ENCODE data around the gene STXBP2.
A peak's percentile ranks its signal among the peaks of the same experiment; 100 is the strongest.

STXBP2 gene

GRCh38 chr19:7632340-7633203, 4.3 kb upstream of the STXBP2 start:
- H3K4me2 ChIP-seq: no peak overlapping the region
- no peaks in the 10 kb centered on the region for H3K9me3 ChIP-seq
- TF ChIP-seq Cebpa-rat (IDR thresholded peaks at IDR 0.05): no peak

GRCh38 chr19:7633698-7634097, 3.2 kb upstream of the STXBP2 start, which contains the start of gene PCP2:
Gene PCP2, minus strand, starts transcription at chr19:7633719. Its CDS starts 262 bp downstream, at chr19:7633457.
- H3K4me3 ChIP-seq: no peak within 1 kb of the TSS
- H3K27me3 ChIP-seq: no peaks in the 10 kb centered on the region
- peaks cover 17% of the 10 kb centered on the region for H3K36me3 ChIP-seq
- peaks cover 4% of the 10 kb centered on the region for H4K20me1 ChIP-seq
- no peak within 1 kb of the TSS for H3K9ac ChIP-seq
- H3K4me1 ChIP-seq: peaks cover 63% of the 10 kb centered on the region
- H3K9me3 ChIP-seq: no peaks in the 10 kb centered on the region
- H3K4me2 ChIP-seq: peak within 1 kb of the TSS; percentile 97
- H3K27ac ChIP-seq: no peak within 1 kb of the TSS
- TF ChIP-seq Cebpa-rat (IDR thresholded peaks at IDR 0.05): no peak

More at GRCh38 chr19:7632340-7633203, 4.3 kb upstream of the STXBP2 start:
- Histone ChIP-seq H3K27ac (no peak overlapping the region), H3K4me1 (peaks cover 63% of the 10 kb centered on the region), H3K9ac (no peak overlapping the region), H3K4me3 (no peak overlapping the region), H3K36me3 (peaks cover 22% of the 10 kb centered on the region), H3K27me3 (no peaks in the 10 kb centered on the region), H4K20me1 (peaks cover 15% of the 10 kb centered on the region)

GRCh38 chr19:7635670-7636069, 1.2 kb upstream of the STXBP2 start:
- no peak overlapping the region for H3K4me3 ChIP-seq
- H3K4me1 ChIP-seq: peaks cover 57% of the 10 kb centered on the region
- TF ChIP-seq Cebpa-rat (IDR thresholded peaks at IDR 0.05): no peak
- H4K20me1 ChIP-seq: peaks cover 15% of the 10 kb centered on the region; the same call in 1 of the 2 replicates
- peaks cover 32% of the 10 kb centered on the region for H3K36me3 ChIP-seq
- H3K4me2 ChIP-seq: peak overlapping the region; percentile 97
- peak overlapping the region; percentile 5; the same call in 1 of the 2 replicates for H3K9ac ChIP-seq
- H3K27ac ChIP-seq: no peak overlapping the region
- no peaks in the 10 kb centered on the region for H3K27me3 ChIP-seq
- no peaks in the 10 kb centered on the region for H3K9me3 ChIP-seq

GRCh38 chr19:7636317-7636690, 606 bp upstream of the STXBP2 start:
- H3K27ac ChIP-seq: peak overlapping the region; percentile 83
- H3K9me3 ChIP-seq: no peaks in the 10 kb centered on the region
- peak overlapping the region; percentile 89; the same call in 1 of the 2 replicates for H3K9ac ChIP-seq
- peaks cover 15% of the 10 kb centered on the region; the same call in 1 of the 2 replicates for H4K20me1 ChIP-seq
- H3K36me3 ChIP-seq: peaks cover 39% of the 10 kb centered on the region
- TF ChIP-seq Cebpa-rat (IDR thresholded peaks at IDR 0.05): no peak
- peak overlapping the region; percentile 97 for H3K4me2 ChIP-seq
- peaks cover 53% of the 10 kb centered on the region for H3K4me1 ChIP-seq
- peak overlapping the region; percentile 80 for H3K4me3 ChIP-seq
- H3K27me3 ChIP-seq: no peaks in the 10 kb centered on the region

GRCh38 chr19:7637374-7638256, 705 bp downstream of the STXBP2 start:
- Histone ChIP-seq H3K4me1 (peaks cover 53% of the 10 kb centered on the region), H4K20me1 (peaks cover 15% of the 10 kb centered on the region; the same call in 1 of the 2 replicates), H3K27ac (peak overlapping the region; percentile 83), H3K36me3 (peaks cover 37% of the 10 kb centered on the region), H3K4me3 (peak overlapping the region; percentile 80), H3K9ac (peak overlapping the region; percentile 89), H3K27me3 (no peaks in the 10 kb centered on the region), H3K4me2 (peak overlapping the region; percentile 97), H3K9me3 (no peaks in the 10 kb centered on the region)
- TF ChIP-seq Cebpa-rat (IDR thresholded peaks at IDR 0.05): no peak

- Histone ChIP-seq H3K36me3 (peaks cover 37% of the 10 kb centered on the region; the same call in 1 of the 2 replicates), H3K9ac (no peak overlapping the region), H3K27me3 (no peaks in the 10 kb centered on the region), H3K4me1 (peaks cover 44% of the 10 kb centered on the region), H3K9me3 (no peaks in the 10 kb centered on the region), H3K27ac (no peak overlapping the region), H3K4me3 (no peak overlapping the region), H3K4me2 (no peak overlapping the region), H4K20me1 (peaks cover 15% of the 10 kb centered on the region; the same call in 1 of the 2 replicates)
- TF ChIP-seq Cebpa-rat (IDR thresholded peaks at IDR 0.05): no peak
Measured at GRCh38 chr19:7638802-7639465, 2.0 kb downstream of the STXBP2 start.

- Histone ChIP-seq H4K20me1 (peaks cover 15% of the 10 kb centered on the region; the same call in 1 of the 2 replicates), H3K4me2 (no peak overlapping the region), H3K4me3 (no peak overlapping the region), H3K36me3 (peaks cover 47% of the 10 kb centered on the region), H3K9ac (no peak overlapping the region), H3K9me3 (no peaks in the 10 kb centered on the region), H3K27ac (no peak overlapping the region), H3K27me3 (no peaks in the 10 kb centered on the region), H3K4me1 (peaks cover 34% of the 10 kb centered on the region)
- no peak for TF ChIP-seq Cebpa-rat (IDR thresholded peaks at IDR 0.05)
Measured at GRCh38 chr19:7639863-7640348, 3.0 kb downstream of the STXBP2 start.

GRCh38 chr19:7640803-7641202, 3.9 kb downstream of the STXBP2 start:
- Histone ChIP-seq H3K36me3 (peaks cover 54% of the 10 kb centered on the region), H4K20me1 (peaks cover 15% of the 10 kb centered on the region; the same call in 1 of the 2 replicates), H3K4me3 (no peak overlapping the region), H3K9ac (no peak overlapping the region), H3K27me3 (no peaks in the 10 kb centered on the region), H3K9me3 (no peaks in the 10 kb centered on the region), H3K4me1 (peaks cover 25% of the 10 kb centered on the region), H3K27ac (no peak overlapping the region), H3K4me2 (no peak overlapping the region)
- no peak for TF ChIP-seq Cebpa-rat (IDR thresholded peaks at IDR 0.05)

All from BLaER1 (cell line).